GM18870 (cell line): ENCODE results near the gene TFAP2A.

Experiments used
- ATAC-seq: cut with Tn5 transposase; IDR thresholded peaks from one replicate; pipeline ENCODE4 v1.9.1; 2021; ENCODE audit warnings: moderate library complexity; ENCODE audit not compliant: unreplicated experiment

Gene TFAP2A

DNA sequence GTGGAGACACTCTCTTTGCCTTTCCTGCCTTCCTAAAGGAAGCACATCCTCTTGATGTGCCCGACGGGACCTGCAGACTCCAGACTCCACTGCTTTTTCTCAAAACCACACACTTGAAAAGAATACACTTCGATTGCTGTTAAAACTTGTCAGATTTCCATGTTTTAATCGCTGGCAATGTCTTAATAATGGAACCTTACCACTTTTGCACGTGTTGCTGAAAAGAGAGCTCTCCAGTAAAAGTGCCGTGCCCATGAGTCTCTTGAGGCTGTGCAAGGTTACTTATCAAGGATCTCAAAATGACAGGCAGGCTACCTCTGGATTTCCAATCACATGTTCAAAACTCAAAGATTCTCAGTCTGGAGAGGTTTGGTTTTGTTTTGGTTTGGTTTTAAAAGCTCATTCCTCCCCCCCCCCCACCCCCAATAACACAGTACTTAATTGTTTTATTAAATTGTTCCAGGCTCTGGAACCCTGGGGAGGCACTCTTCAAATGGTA, 12.0 kb upstream of the TFAP2A start:
- no peak for ATAC-seq

- peak; percentile 38 for ATAC-seq
Measured at GRCh38 chr6:10425975-10426780, 11.3 kb upstream of the TFAP2A start.

DNA sequence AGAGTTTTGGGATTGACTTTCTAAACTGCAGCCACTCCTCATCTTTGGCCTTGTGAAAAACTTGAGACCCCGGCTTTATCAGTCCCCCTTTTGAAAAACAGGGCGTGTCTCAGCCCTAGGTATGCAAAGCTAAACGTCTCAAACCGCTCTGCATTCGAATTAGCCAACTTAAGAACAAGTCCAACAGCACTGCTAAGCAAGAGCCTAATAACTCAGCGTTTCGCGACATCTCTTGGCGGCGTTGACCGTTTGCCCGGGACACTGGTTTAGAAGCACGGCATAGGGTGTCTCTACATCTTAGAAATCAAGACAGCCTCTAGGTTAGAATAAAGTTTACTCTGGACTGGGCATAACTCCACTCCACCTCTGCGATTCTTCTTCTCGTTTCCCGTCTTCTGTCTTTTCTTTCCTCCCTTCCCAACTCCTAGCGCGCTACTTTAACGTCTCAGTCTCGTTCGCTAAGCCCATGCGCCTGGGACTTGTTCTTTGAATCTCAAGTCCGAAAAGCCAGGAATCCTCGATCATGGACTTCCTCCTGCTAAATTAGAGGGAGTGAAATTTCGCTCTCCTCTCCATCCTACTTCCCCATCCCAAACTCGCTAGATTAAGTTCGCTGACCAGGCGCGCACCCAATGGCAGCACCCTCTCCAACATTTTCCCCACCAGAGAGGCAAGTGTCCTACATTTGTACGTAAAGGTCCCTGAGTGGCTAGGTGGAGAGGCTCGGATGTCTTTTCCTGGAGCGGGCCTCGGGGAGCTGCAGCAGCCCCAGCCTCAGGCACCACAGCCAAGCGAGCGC, 10.5 kb upstream of the TFAP2A start:
- ATAC-seq = no peak

DNA sequence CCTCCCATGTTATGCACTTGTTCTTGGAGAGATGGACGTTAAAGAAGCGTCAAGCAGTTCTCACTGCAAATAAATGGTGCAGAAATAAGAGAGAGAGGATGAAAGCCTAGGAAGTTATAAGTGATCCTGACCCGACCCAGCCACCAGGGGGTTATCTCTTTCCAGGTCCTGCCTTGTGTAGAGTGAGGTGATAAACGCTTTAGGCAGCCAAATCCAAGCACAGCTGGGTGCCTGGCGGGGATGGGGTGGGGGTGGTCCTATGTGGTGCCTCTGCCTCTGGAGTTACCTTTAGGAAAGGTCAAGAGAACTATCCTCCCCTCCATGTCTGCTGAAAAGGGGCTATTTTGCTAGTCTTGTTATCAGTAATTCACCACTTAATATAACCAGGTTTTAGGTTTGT, 9.2 kb upstream of the TFAP2A start:
- no peak for ATAC-seq

DNA sequence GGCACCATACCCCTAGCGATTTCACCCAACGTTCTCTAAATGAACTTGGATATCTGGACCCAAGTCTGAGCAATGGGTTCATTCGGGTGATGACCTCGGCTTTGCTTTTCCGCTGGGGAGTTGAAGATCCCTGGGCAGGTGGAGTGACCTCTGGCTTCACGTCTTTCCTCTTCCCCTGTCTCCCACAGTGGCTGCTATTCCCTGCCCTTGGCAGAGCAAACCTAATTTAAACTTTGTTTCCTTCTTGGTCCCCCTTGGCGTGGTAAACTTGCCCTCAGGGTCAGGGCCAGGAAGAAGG, 7.8 kb upstream of the TFAP2A start:
- ATAC-seq = no peak

DNA sequence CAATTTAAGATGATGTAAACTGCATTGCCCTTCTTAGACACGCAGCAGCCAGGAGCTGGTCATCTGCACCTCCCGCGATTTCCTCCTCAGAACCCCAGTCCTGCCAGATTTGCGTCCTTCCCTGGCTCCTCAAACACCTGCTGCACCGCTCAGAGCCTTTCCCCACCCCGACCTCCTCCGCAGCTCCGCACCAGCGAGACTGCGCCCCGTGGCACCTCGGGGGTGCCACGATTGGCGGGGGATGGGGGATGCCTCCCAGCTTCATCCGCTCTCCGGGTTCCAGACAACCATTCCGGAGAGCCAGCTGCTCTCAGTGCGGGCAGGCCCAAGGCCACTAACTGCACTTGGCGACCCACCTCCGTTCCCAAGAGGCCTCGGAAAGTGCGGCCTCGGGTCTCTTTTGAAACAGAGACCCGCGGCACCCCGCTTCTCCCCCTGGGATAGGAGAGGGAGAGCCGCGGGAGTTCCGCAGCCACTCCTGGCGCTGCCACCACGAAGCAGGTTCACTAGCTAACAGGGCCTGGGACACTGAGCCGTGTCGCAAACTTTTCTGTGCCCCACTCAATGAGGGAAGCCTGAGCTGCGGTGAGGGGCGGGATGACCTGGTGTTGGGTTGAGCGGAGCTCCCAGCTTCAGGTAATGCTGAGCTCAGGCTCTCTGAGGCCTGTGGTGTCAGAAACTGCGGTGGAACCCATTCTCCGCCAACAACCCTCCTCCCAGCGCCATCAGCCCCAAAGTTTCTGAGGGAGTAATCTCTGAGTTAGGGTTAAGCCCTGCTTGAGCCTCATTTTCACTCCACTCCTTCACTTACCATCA, 7.3 kb upstream of the TFAP2A start:
- ATAC-seq = no peak

DNA sequence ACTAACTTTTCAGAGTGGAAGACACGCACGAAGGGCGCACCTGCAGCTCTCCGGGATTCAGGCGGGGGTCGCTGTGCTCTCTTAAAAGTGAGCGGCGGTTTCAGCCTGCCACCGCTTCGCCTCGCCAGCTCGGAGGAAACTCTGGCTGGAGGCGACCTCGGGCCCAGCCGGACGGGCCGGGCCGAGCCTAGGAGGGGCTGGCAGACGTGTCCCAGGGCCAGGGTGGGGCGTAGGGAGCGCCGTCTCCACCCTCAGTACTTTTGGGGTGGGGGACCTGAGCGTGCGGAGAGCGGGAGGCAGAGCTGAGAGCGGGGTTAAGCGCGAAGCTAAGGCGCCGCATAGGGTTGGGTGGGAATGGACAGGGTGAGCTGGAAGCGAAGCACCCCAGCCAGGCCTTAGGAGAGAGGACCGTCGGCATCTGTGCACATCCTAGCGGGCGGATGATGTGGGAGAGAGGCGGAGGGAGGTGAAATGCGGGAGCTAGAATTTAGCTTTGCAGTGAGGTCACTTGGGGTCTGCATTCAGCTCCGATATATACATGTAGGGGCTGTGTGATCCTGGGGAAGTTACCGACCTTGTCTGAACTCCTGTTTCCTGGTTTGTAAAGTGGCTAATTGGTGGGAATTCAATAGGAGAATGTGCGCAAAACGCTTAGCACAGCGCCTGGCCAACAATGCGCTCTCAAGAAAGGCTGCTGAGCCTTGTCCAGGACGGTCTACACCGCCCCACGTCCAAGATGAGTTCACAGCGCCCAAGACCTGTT, 6.5 kb upstream of the TFAP2A start:
- ATAC-seq = no peak

DNA sequence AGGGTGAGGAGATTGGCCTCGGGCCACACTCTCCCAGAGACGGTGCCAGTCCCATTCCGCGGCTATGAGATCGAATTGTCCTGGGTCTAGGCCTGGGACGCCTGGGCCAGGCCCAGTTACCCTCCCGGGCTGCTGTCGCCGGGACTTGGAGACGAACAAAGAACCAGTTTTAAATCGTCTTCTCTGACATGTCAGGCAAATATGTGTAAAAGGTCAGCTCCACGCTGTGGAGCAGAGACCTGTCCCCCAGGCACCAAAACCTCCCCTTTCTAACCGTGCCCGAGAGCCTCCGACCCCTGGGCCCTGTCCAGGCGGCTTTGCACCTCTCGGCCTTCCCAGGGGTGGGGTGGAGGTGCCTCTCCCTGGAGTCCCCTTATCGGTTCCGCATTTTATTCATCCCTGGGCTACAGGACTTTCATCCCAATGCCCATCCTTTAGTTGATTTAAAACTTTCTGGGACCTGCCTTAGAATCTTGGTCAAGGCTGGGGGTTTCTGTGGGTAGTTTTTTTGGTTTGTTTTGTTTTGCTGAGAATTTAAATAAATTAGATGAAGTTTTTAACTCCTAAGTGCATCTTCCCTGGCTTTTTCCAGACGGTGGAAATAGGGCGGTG, 5.8 kb upstream of the TFAP2A start:
- ATAC-seq = no peak

DNA sequence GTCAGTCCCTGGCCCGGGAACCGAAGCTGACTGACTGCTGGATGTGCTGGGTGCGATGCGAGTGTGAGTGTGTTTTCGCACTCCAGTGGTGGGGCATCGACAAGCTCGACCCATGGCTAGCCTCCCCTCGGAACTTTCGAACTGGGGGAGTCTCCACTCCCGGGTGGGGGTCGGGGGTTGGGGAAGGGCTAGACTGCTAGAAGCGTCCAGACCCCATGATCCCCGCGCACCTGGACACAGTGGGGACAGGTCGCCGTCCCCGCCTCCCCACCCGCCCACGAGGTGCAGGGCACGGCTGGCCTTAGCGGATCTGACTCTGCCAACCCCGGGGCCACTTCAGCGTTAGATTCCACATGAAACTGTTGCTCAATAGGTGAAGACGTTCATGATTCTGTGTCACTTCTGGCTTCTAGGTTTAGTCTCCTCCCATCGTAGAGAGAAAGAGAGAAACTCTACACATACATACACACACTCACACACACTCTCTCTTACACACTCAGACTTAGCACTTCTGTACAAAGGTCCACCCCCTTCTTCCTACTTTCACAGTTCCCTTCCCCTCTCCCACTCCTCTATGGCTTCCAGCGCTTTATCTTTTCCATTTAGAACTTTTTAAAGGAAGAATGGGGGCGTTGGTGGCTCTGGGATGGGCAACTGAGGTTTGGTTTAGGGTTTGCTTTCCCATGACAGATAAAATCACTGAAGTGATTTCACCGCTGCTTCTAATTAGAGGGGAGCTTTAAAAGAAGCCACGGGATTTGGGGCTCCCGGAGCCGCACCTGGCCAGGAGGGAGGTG, 5.1 kb upstream of the TFAP2A start:
- ATAC-seq = no peak

- no peak for ATAC-seq
Measured at GRCh38 chr6:10418862-10419748, 4.2 kb upstream of the TFAP2A start.

DNA sequence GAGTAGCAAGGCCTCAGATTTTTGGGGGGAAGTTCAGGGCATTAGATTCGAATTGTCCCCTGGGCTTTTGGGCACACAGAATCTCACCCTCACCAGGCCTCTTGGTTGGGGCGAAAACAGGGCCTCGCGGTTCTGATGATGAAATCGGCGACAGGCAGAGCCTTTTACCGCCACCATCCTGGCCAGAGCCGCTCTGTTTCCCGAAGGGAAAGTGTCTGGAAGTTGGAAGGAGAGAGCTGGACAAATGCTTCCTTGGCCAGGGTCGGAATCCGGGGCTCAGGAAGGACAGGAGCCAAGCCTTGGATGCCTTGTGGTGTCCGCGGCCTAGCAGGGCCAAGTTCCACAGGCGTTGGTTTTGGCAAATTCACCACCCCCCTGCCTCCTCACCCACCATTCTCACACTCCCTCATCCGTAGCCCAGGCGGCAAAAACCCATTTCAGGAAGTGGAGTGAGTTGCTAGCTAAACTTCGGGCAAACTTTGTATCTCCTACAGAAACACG, 3.5 kb upstream of the TFAP2A start:
- no peak for ATAC-seq

- ATAC-seq = no peak
Measured at GRCh38 chr6:10417681-10418104, 2.8 kb upstream of the TFAP2A start.

DNA sequence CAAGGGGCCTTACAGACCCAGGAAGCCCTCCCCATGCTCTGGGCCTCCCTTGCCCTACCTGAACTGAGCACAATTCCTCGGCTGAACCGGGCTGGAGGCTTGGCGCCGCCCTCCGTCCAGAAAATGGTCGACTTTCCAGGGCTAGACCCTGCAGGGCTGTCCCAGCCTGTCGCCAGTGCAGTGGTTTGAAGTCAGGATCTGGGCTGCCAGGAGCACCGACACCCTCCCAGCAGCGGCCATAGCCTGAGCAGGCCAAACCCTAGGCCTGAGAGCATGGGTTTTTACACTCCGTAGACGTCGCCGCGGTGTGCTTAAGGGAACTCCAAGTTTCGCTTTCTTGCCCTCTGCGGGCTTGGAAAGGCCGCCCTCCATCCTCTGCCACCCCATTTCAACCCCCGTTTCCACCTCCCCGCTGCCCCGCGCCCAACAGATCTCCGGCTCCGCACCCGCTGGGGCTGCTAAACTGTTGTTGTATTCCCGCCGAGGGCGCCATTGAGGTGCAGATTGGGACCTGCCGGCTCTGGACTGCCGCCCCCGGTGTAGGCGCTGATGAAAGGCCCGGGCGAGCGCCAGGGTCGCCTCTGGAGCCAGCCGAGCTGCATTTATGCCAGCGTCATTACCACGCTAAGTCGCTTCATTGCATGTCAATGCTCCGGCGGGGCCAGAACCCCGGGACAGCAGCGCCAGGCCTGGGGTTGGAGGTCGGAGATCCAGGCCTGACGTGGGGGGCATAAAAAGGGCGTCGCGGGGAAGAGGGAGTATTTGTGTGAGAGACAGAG, 2.2 kb upstream of the TFAP2A start:
- no peak for ATAC-seq

DNA sequence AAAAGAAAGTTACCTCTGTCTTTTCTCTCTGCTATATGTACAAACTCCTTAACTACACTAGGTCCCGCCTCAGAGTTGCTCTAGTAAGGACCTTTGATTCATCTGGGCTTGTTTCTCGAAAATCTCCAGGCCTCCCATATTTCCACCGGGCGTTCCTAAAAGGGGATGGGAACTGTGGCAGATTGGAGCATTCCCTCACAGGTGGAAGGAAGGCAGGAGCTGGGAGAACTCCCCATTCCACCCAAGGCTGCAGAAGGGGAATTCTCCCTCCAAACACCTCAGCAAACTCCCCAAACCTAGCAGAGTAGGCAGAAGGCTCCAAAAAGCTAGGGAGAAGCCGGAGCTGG, 1.6 kb upstream of the TFAP2A start:
- no peak for ATAC-seq

DNA sequence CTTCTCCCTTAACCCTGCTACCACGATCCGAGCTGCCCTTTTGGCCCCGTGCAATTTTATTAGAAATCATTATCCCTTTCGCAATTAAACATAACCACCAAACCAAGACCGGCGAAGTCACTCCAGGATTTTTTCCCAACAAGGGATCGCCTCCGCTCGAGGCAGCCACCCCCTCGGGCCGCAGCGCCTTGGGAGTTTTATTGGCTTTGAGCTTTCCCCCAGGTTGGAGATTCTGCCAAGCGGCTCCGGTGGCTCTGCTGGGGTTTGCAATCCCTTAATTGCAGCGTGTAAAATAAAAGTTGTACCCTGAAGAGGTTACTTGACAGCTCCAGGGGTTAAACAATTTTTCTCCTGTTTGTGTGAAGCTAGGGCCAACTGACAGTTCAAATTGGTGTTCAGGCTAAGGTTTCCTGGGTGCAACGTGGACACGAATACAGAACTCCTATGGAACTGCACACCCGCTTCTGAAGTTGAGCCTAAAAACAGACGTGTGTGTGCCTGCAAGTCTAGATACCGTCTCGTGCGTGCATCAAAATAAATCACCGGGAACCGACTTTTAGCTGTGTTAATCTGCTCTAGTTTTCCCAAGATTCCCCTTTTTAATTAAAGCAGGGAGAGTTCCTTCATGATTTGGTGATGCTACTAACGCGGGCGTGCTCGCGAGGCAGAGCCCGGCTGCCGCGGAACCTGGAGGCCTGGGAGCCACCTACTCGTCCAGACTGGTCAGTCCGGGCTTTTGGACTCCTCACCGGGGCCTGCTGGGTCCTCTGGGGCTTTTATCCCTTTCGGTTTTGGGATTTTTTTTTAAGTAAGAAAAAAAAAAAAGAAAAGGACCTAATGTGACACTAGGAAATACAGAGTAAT, 975 bp upstream of the TFAP2A start:
- no peak for ATAC-seq

GRCh38 chr6:10413850-10414738, 780 bp downstream of the TFAP2A start:
- ATAC-seq = no peak
